ENCODE data around the gene RAB44.
"Not testable (repeated sequence)": the region's sequence is repeated elsewhere in the genome, so short reads cannot be mapped to it uniquely, and the experiment has no call there.

Gene RAB44, protein sequence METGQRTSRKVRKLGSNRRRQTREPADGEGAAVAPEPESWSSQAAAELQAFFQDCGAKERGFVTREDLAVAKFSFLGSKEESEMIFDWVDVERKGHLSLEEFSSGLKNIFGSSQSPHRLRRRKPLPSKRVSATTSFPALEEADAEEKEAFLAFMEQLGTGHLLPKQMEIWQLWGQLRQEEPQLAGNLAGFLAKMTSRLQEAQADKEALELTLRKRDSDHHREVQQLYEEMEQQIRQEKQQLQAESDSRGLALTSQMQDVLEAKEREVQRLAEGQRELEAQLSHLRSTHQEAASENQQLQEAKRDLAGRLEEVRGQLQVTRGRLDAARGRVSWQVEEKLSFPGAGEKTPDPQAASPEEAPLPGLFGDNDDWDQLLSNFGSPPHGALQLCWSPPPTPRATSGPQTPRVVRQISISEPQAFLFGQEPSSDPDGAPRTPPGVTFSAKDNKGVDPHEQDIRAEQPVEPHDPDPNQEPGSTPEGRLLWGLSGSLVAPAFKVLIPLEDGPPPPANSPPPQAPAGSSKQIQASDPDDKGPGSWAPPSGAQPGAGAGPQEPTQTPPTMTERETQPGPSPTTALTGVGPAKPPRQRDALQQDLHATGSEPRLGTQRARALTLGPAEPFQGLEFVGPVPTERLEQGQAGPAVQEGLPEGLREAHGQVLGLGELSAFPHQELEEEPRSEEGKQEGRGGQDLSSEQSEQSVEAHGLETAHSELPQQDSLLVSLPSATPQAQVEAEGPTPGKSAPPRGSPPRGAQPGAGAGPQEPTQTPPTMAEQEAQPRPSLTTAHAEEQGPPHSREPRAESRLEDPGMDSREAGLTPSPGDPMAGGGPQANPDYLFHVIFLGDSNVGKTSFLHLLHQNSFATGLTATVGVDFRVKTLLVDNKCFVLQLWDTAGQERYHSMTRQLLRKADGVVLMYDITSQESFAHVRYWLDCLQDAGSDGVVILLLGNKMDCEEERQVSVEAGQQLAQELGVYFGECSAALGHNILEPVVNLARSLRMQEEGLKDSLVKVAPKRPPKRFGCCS

DNA sequence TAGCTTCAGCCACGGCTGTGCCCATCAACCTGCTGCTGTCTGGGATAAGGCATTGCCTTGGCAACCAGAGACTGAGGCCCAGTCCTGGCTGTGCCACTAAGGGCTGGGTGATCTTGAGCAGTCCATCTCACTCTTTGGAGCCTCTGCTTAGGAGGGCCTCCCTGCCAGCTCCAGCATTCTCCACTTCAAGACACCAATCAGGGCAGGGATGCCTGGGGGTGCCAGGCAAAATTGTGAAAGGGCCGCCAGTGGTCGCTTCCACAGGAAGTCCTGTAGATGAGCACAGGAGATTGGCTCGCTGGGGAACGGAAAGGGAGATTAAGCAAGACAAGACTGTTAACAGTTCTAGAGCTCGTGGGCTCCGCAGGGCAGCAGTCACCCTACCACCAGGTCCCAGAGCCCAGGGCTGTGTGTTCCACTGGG, at the start of gene RAB44:
TSS of gene RAB44 (plus strand) at position 346 of the 423 bp plus-strand sequence. CDS start 6,410 bp downstream, outside the sequence.
- Mint-ChIP-seq H3K9me3 (no peaks in the 10 kb centered on the region), H3K4me3 (no peak within 1 kb of the TSS), H3K27ac (peak within 1 kb of the TSS; percentile 22), H3K4me1 (peaks cover 44% of the 10 kb centered on the region), H3K36me3 (no peaks in the 10 kb centered on the region)
- ATAC-seq = no peak
- no peak for DNase-seq (ENCODE audit: low spot score in 2 of 2)

GRCh38 chr6:36649086-36649485, 48.5 kb upstream of the RAB44 start:
- no peak for DNase-seq (ENCODE audit: low spot score in 2 of 2)
- Mint-ChIP-seq H3K4me3 (no peak overlapping the region), H3K9me3 (no peaks in the 10 kb centered on the region), H3K36me3 (no peaks in the 10 kb centered on the region), H3K27ac (no peak overlapping the region), H3K4me1 (no peaks in the 10 kb centered on the region)
- no peak for ATAC-seq

GRCh38 chr6:36649701-36650484, 47.7 kb upstream of the RAB44 start:
- Mint-ChIP-seq H3K36me3 (no peaks in the 10 kb centered on the region), H3K4me1 (no peaks in the 10 kb centered on the region), H3K27ac (no peak overlapping the region), H3K4me3 (no peak overlapping the region), H3K9me3 (no peaks in the 10 kb centered on the region)
- no peak for DNase-seq (ENCODE audit: low spot score in 2 of 2)
- no peak for ATAC-seq

DNA sequence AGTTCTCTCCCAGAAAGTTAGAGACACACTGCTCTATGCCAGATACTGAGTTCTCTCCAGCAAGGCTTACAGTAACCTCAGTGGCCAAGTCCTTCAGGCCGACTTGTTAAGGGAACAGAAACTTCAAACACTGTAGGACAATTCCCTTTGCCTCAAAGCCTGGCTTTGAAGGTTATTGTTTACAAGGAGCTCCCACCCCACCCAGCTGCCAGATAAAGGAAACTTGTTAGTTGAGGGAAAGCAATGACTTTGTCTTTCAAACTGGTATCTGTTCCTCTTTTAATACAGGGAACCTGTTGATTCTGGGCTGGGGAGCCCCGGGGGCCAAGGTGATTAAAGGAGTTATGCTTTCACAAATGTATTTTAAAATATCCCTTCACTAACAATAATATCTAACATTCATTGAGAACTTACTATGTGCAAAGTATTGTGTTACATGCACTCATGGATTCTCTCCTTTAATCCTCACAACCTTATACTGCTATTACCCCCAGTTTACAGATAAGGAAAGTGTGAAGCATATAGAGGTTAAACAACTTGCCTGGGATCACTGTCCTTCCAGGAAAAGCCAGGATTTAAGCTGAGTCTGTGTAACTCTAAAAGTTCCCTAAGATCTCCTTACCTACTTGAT, 46.7 kb upstream of the RAB44 start:
- H3K9me3 Mint-ChIP-seq = no peaks in the 10 kb centered on the region
- H3K27ac Mint-ChIP-seq = no peak overlapping the region
- H3K4me1 Mint-ChIP-seq = no peaks in the 10 kb centered on the region
- H3K36me3 Mint-ChIP-seq = no peaks in the 10 kb centered on the region
- H3K4me3 Mint-ChIP-seq = no peak overlapping the region
- DNase-seq (ENCODE audit: low spot score in 2 of 2) (no peak), ATAC-seq (no peak)

- Mint-ChIP-seq H3K9me3 (no peaks in the 10 kb centered on the region), H3K4me1 (no peaks in the 10 kb centered on the region), H3K4me3 (no peak overlapping the region), H3K27ac (no peak overlapping the region), H3K36me3 (no peaks in the 10 kb centered on the region)
- DNase-seq (ENCODE audit: low spot score in 2 of 2) = no peak
- ATAC-seq = no peak
These were observed 45.8 kb upstream of the RAB44 start for GRCh38 chr6:36651659-36652379.

GRCh38 chr6:36654469-36654868, 43.2 kb upstream of the RAB44 start:
- H3K4me3 Mint-ChIP-seq; H3K4me1 Mint-ChIP-seq; H3K36me3 Mint-ChIP-seq; H3K27ac Mint-ChIP-seq; H3K9me3 Mint-ChIP-seq; ATAC-seq; DNase-seq (ENCODE audit: low spot score in 2 of 2): not testable (repeated sequence)

GRCh38 chr6:36655085-36655724, 42.4 kb upstream of the RAB44 start:
- ATAC-seq (no peak), DNase-seq (ENCODE audit: low spot score in 2 of 2) (no peak)
- H3K4me3 Mint-ChIP-seq = no peak overlapping the region
- H3K27ac Mint-ChIP-seq = no peak overlapping the region
- H3K4me1 Mint-ChIP-seq = no peaks in the 10 kb centered on the region
- H3K9me3 Mint-ChIP-seq = no peaks in the 10 kb centered on the region
- H3K36me3 Mint-ChIP-seq = no peaks in the 10 kb centered on the region

- DNase-seq (ENCODE audit: low spot score in 2 of 2) = no peak
- Mint-ChIP-seq H3K27ac (no peak overlapping the region), H3K4me1 (no peaks in the 10 kb centered on the region), H3K9me3 (no peaks in the 10 kb centered on the region), H3K36me3 (no peaks in the 10 kb centered on the region), H3K4me3 (no peak overlapping the region)
- ATAC-seq = no peak
These were observed 41.2 kb upstream of the RAB44 start for GRCh38 chr6:36656441-36656840.

- no peak for ATAC-seq
- Mint-ChIP-seq H3K4me3 (no peak overlapping the region), H3K27ac (no peak overlapping the region)
These were observed 40.4 kb upstream of the RAB44 start for GRCh38 chr6:36657271-36657670.

DNA sequence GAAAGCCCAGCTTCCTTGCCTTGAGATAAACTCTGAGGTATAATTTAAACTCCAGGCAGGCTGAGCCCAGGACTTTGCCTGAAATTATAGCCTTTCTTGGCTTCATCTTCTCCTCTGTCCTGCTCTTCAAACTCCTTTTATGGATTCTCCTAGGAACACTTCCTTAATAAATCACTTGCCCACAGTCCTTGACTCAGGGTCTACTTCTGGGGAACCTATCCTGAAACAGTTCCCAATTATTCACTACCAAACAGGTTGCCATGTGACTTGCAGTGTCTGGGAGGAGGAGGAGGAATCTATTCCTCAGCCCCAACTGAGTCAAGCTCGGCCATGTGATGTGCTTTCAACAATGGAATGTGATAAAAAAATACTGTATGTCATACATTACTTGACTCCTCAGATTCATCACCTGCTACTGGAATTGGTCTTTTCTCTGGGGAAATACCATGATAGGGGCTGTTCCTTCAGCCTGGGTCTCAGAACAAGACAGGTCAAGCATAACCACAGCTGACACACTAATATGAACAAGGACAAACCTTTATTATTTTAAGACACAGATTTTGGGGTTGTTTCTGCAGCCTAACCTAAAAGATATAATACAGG, 39.6 kb upstream of the RAB44 start:
- Mint-ChIP-seq H3K27ac (no peak overlapping the region), H3K9me3 (no peaks in the 10 kb centered on the region), H3K36me3 (no peaks in the 10 kb centered on the region), H3K4me1 (no peaks in the 10 kb centered on the region), H3K4me3 (no peak overlapping the region)
- no peak for ATAC-seq
- no peak for DNase-seq (ENCODE audit: low spot score in 2 of 2)

More at GRCh38 chr6:36657271-36657670, 40.4 kb upstream of the RAB44 start:
- H3K36me3 Mint-ChIP-seq = no peaks in the 10 kb centered on the region
- no peaks in the 10 kb centered on the region for H3K4me1 Mint-ChIP-seq
- H3K9me3 Mint-ChIP-seq = no peaks in the 10 kb centered on the region
- no peak for DNase-seq (ENCODE audit: low spot score in 2 of 2)

GRCh38 chr6:36659271-36659670, 38.4 kb upstream of the RAB44 start:
- H3K4me1 Mint-ChIP-seq = no peaks in the 10 kb centered on the region
- H3K4me3 Mint-ChIP-seq = no peak overlapping the region
- DNase-seq (ENCODE audit: low spot score in 2 of 2) (no peak), ATAC-seq (no peak)
- H3K36me3 Mint-ChIP-seq = no peaks in the 10 kb centered on the region
- no peaks in the 10 kb centered on the region for H3K9me3 Mint-ChIP-seq
- H3K27ac Mint-ChIP-seq = no peak overlapping the region

- Mint-ChIP-seq H3K4me3 (no peak overlapping the region), H3K27ac (no peak overlapping the region), H3K9me3 (no peaks in the 10 kb centered on the region), H3K4me1 (no peaks in the 10 kb centered on the region), H3K36me3 (no peaks in the 10 kb centered on the region)
- DNase-seq (ENCODE audit: low spot score in 2 of 2) (no peak), ATAC-seq (peak; percentile 43)
These were observed 36.7 kb upstream of the RAB44 start for GRCh38 chr6:36660771-36661471.

GRCh38 chr6:36662380-36662779, 35.2 kb upstream of the RAB44 start:
- DNase-seq (ENCODE audit: low spot score in 2 of 2) (no peak), ATAC-seq (no peak)
- Mint-ChIP-seq H3K4me1 (no peaks in the 10 kb centered on the region), H3K27ac (no peak overlapping the region), H3K9me3 (no peaks in the 10 kb centered on the region), H3K4me3 (no peak overlapping the region), H3K36me3 (no peaks in the 10 kb centered on the region)

Data from stimulated activated effector memory CD8-positive, alpha-beta T cell treated with anti-CD3 and anti-CD28 coated beads, Interleukin-12 subunit alpha, Interleukin-12 subunit beta, amount 100 ng/mL, for 72 hours (primary cell).